Measurements from ENCODE around the gene MACROD2.

- TF ChIP-seq POLR2AphosphoS5 (IDR thresholded peaks at IDR 0.05; ENCODE audit: low read depth, low read length) (no peak), REST (IDR thresholded peaks at IDR 0.05; ENCODE audit: insufficient read depth in 1 of 2, low read depth in 2 of 2, low read length in 2 of 2) (no peak), SIN3A (IDR thresholded peaks at IDR 0.05; ENCODE audit: borderline replicate concordance, insufficient read depth, low read length) (no peak)
Measured at GRCh38 chr20:14773486-14773885, 778.2 kb downstream of the MACROD2 start.
